Activated T-cell treated with anti-CD3 and anti-CD28 coated beads, Interleukin-2, amount 50 U/mL, for 24 hours (primary cell): Measurements from ENCODE around the gene GMEB1.
A peak's percentile ranks its signal among the peaks of the same experiment; 100 is the strongest.
"Not testable (repeated sequence)": the region's sequence is repeated elsewhere in the genome, so short reads cannot be mapped to it uniquely, and the experiment has no call there.

Source experiments
- DNase-seq: peaks from one replicate; pipeline ENCODE4 v3.0.0-alpha.2; 2020
- H3K27ac Mint-ChIP-seq: 2 replicates; pipeline ENCODE4 v1.8.0; 2020; ENCODE audit warnings: mild to moderate bottlenecking, mixed read lengths
- H3K27me3 Mint-ChIP-seq: 2 replicates; pipeline ENCODE4 v1.8.0; 2020; ENCODE audit warnings: mixed read lengths
- H3K36me3 Mint-ChIP-seq: 2 replicates; pipeline ENCODE4 v1.8.0; 2020; ENCODE audit warnings: low read depth, mixed read lengths
- H3K4me1 Mint-ChIP-seq: 2 replicates; pipeline ENCODE4 v1.8.0; 2020; ENCODE audit warnings: low read depth, mixed read lengths
- H3K4me3 Mint-ChIP-seq: 2 replicates; pipeline ENCODE4 v1.8.0; 2020; ENCODE audit warnings: mild to moderate bottlenecking, moderate library complexity, mixed read lengths
- H3K9me3 Mint-ChIP-seq: 2 replicates; pipeline ENCODE4 v1.8.0; 2020; ENCODE audit warnings: mixed read lengths

Gene GMEB1

GRCh38 chr1:28718166-28718565, 49.6 kb downstream of the GMEB1 start:
- no peak overlapping the region for H3K4me3 Mint-ChIP-seq
- H3K9me3 Mint-ChIP-seq: no peaks in the 10 kb centered on the region
- no peaks in the 10 kb centered on the region for H3K27me3 Mint-ChIP-seq
- DNase-seq: no peak
- no peak overlapping the region for H3K27ac Mint-ChIP-seq
- H3K4me1 Mint-ChIP-seq: no peaks in the 10 kb centered on the region
- peaks cover 33% of the 10 kb centered on the region for H3K36me3 Mint-ChIP-seq

GRCh38 chr1:28718586-28719331, 50.2 kb downstream of the GMEB1 start:
- no peak for DNase-seq
- peak overlapping the region; percentile 52 for H3K27ac Mint-ChIP-seq

GRCh38 chr1:28719332-28719619, 50.7 kb downstream of the GMEB1 start:
- Mint-ChIP-seq H3K4me1 (no peaks in the 10 kb centered on the region), H3K27ac (peak overlapping the region; percentile 52)

More at GRCh38 chr1:28718586-28719331, 50.2 kb downstream of the GMEB1 start:
- no peaks in the 10 kb centered on the region for H3K9me3 Mint-ChIP-seq
- no peaks in the 10 kb centered on the region for H3K27me3 Mint-ChIP-seq
- H3K4me3 Mint-ChIP-seq: no peak overlapping the region
- peaks cover 27% of the 10 kb centered on the region for H3K36me3 Mint-ChIP-seq
- H3K4me1 Mint-ChIP-seq: no peaks in the 10 kb centered on the region

GRCh38 chr1:28720376-28720775, 51.8 kb downstream of the GMEB1 start:
- Mint-ChIP-seq H3K36me3 (peaks cover 10% of the 10 kb centered on the region), H3K9me3 (no peaks in the 10 kb centered on the region), H3K27ac (no peak overlapping the region)

More at GRCh38 chr1:28719332-28719619, 50.7 kb downstream of the GMEB1 start:
- H3K27me3 Mint-ChIP-seq: no peaks in the 10 kb centered on the region
- H3K9me3 Mint-ChIP-seq: no peaks in the 10 kb centered on the region
- no peak for DNase-seq
- no peak overlapping the region for H3K4me3 Mint-ChIP-seq
- H3K36me3 Mint-ChIP-seq: peaks cover 21% of the 10 kb centered on the region

GRCh38 chr1:28721927-28722326, 53.3 kb downstream of the GMEB1 start:
- not testable (repeated sequence) for H3K27ac Mint-ChIP-seq, DNase-seq, H3K27me3 Mint-ChIP-seq, H3K4me3 Mint-ChIP-seq, H3K36me3 Mint-ChIP-seq, H3K9me3 Mint-ChIP-seq, H3K4me1 Mint-ChIP-seq

More at GRCh38 chr1:28720376-28720775, 51.8 kb downstream of the GMEB1 start:
- DNase-seq: no peak
- Mint-ChIP-seq H3K27me3 (no peaks in the 10 kb centered on the region), H3K4me1 (no peaks in the 10 kb centered on the region), H3K4me3 (no peak overlapping the region)

- H3K27ac Mint-ChIP-seq, H3K4me1 Mint-ChIP-seq, DNase-seq, H3K4me3 Mint-ChIP-seq, H3K36me3 Mint-ChIP-seq, H3K27me3 Mint-ChIP-seq, H3K9me3 Mint-ChIP-seq: not testable (repeated sequence)
These were observed 56.8 kb downstream of the GMEB1 start for GRCh38 chr1:28725365-28725764.

GRCh38 chr1:28735961-28736449, 67.4 kb downstream of the GMEB1 start:
- no peaks in the 10 kb centered on the region for H3K27me3 Mint-ChIP-seq
- peak overlapping the region; percentile 98 for H3K4me3 Mint-ChIP-seq
- no peaks in the 10 kb centered on the region for H3K9me3 Mint-ChIP-seq
- DNase-seq: no peak
- H3K4me1 Mint-ChIP-seq: peaks cover 37% of the 10 kb centered on the region
- H3K27ac Mint-ChIP-seq: peak overlapping the region; percentile 96
- H3K36me3 Mint-ChIP-seq: peaks cover 39% of the 10 kb centered on the region

- Mint-ChIP-seq H3K4me3 (peak within 1 kb of the TSS; percentile 98), H3K36me3 (peaks cover 46% of the 10 kb centered on the region), H3K9me3 (no peaks in the 10 kb centered on the region), H3K27me3 (no peaks in the 10 kb centered on the region), H3K4me1 (peaks cover 42% of the 10 kb centered on the region), H3K27ac (peak within 1 kb of the TSS; percentile 96)
- DNase-seq: peak; percentile 99
These were observed 68.1 kb downstream of the GMEB1 start, which contains the start of gene YTHDF2 for GRCh38 chr1:28736450-28737306. Gene YTHDF2 (plus strand): TSS chr1:28736940. CDS start chr1:28737121, 181 bp downstream.

- peak; percentile 71 for DNase-seq
- peak overlapping the region; percentile 96 for H3K27ac Mint-ChIP-seq
- peak overlapping the region; percentile 98 for H3K4me3 Mint-ChIP-seq
- H3K4me1 Mint-ChIP-seq: peaks cover 50% of the 10 kb centered on the region
- H3K36me3 Mint-ChIP-seq: peaks cover 54% of the 10 kb centered on the region
- no peaks in the 10 kb centered on the region for H3K9me3 Mint-ChIP-seq
- no peaks in the 10 kb centered on the region for H3K27me3 Mint-ChIP-seq
These were observed 68.9 kb downstream of the GMEB1 start for GRCh38 chr1:28737307-28738132.

- H3K4me3 Mint-ChIP-seq: peak overlapping the region; percentile 98
- H3K36me3 Mint-ChIP-seq: peaks cover 80% of the 10 kb centered on the region
- peak overlapping the region; percentile 96 for H3K27ac Mint-ChIP-seq
- no peaks in the 10 kb centered on the region for H3K27me3 Mint-ChIP-seq
- DNase-seq: no peak
- peaks cover 76% of the 10 kb centered on the region for H3K4me1 Mint-ChIP-seq
- H3K9me3 Mint-ChIP-seq: no peaks in the 10 kb centered on the region
These were observed 71.5 kb downstream of the GMEB1 start for GRCh38 chr1:28740118-28740517.

GRCh38 chr1:28744184-28744583, 75.6 kb downstream of the GMEB1 start:
- no peaks in the 10 kb centered on the region for H3K9me3 Mint-ChIP-seq
- peaks cover 96% of the 10 kb centered on the region for H3K36me3 Mint-ChIP-seq
- H3K4me1 Mint-ChIP-seq: peaks cover 80% of the 10 kb centered on the region
- peak overlapping the region; percentile 61 for H3K4me3 Mint-ChIP-seq
- H3K27ac Mint-ChIP-seq: peak overlapping the region; percentile 77
- no peak for DNase-seq
- no peaks in the 10 kb centered on the region for H3K27me3 Mint-ChIP-seq

GRCh38 chr1:28745653-28746173, 77.1 kb downstream of the GMEB1 start:
- no peaks in the 10 kb centered on the region for H3K9me3 Mint-ChIP-seq
- peaks cover 95% of the 10 kb centered on the region for H3K36me3 Mint-ChIP-seq
- DNase-seq: no peak
- no peaks in the 10 kb centered on the region for H3K27me3 Mint-ChIP-seq
- H3K27ac Mint-ChIP-seq: peak overlapping the region; percentile 39
- peak overlapping the region; percentile 61 for H3K4me3 Mint-ChIP-seq
- peaks cover 80% of the 10 kb centered on the region for H3K4me1 Mint-ChIP-seq

GRCh38 chr1:28750330-28750729, 81.7 kb downstream of the GMEB1 start:
- DNase-seq: no peak
- Mint-ChIP-seq H3K9me3 (no peaks in the 10 kb centered on the region), H3K27me3 (no peaks in the 10 kb centered on the region), H3K4me1 (peaks cover 65% of the 10 kb centered on the region), H3K36me3 (peaks cover 83% of the 10 kb centered on the region), H3K27ac (peak overlapping the region; percentile 35), H3K4me3 (peak overlapping the region; percentile 34)

- H3K4me3 Mint-ChIP-seq, H3K9me3 Mint-ChIP-seq, H3K27me3 Mint-ChIP-seq, DNase-seq, H3K27ac Mint-ChIP-seq: not testable (repeated sequence)
- H3K36me3 Mint-ChIP-seq: peaks cover 79% of the 10 kb centered on the region
- H3K4me1 Mint-ChIP-seq: peaks cover 64% of the 10 kb centered on the region
These were observed 82.2 kb downstream of the GMEB1 start for GRCh38 chr1:28750771-28751294.
